ELF-1 (cell line): Measurements from ENCODE around the gene KIF11.
"Not testable (repeated sequence)": the region's sequence is repeated elsewhere in the genome, so short reads cannot be mapped to it uniquely, and the experiment has no call there.

Experiments
- DNase-seq: peaks from one replicate; pipeline ENCODE4 v3.0.0-alpha.2; 2016; ENCODE audit warnings: low read depth, low spot score

Gene KIF11

GRCh38 chr10:92590623-92591549, 2.0 kb upstream of the KIF11 start:
- peak; percentile 59 for DNase-seq

DNA sequence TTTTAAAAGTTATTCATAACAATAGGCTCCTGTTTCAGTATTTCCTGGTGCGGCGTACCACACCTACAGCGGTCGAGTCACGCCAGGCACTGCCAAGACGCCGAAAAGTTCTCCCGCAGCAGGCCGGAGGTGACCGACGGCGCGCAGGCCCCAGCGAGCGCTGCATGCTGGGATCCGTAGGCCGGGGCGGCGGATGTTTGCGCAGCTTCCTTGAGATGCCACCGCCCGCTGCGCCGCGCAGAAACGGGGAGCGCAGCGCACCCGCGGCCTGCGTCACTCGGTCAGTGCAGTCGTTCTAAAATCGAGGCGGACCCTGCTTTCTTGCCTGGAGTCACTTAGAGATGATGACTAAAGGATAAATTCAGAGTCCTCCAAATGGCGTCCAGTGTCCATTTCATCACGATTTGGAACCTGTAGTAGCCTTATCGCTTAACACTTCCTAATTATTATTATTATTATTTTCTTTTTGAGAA, 1.3 kb upstream of the KIF11 start:
- peak; percentile 91 for DNase-seq

GRCh38 chr10:92593619-92594588, 974 bp downstream of the KIF11 start:
- no peak for DNase-seq

- no peak for DNase-seq
Measured at GRCh38 chr10:92595505-92595904, 2.6 kb downstream of the KIF11 start.

- DNase-seq = no peak
Measured at GRCh38 chr10:92598321-92598720, 5.4 kb downstream of the KIF11 start.

DNA sequence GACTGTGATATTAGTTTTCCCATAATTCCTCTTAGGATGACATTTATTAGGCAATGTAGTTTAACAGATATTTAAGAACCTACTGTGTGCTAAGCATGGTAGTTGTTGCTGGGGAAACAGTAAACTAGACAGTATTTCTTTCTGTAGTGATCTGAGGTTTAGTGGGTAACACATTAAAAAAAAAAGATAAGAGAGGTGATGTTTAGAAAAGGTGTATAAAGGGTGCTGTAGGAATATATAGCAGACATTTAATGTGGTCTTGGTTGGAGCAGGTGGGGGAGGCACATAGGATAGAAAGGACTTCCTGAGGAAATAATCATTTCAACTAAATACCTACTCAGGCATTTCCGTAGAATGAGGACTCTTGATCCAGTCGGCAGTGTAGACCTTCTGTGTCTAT, 11.9 kb downstream of the KIF11 start:
- no peak for DNase-seq

DNA sequence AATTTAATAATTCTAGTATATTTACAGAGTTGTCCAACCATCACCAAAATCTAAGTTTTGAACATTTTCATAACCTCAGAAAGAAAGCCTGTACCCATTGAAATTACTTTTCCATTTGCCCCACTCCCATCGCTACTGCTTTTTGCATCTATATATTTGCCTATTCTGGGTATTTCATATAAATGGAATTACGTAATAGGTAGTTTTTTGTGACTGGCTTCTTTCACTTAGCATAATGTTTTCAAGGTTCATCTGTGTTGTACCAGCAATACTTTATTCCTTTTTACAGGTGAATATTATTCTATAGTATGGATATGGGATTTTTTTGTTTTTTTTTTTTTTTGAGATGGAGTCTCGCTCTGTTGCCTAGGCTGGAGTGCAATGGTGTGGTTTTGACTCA, 22.6 kb downstream of the KIF11 start:
- DNase-seq = no peak

GRCh38 chr10:92619368-92619767, 26.4 kb downstream of the KIF11 start:
- DNase-seq = no peak

DNA sequence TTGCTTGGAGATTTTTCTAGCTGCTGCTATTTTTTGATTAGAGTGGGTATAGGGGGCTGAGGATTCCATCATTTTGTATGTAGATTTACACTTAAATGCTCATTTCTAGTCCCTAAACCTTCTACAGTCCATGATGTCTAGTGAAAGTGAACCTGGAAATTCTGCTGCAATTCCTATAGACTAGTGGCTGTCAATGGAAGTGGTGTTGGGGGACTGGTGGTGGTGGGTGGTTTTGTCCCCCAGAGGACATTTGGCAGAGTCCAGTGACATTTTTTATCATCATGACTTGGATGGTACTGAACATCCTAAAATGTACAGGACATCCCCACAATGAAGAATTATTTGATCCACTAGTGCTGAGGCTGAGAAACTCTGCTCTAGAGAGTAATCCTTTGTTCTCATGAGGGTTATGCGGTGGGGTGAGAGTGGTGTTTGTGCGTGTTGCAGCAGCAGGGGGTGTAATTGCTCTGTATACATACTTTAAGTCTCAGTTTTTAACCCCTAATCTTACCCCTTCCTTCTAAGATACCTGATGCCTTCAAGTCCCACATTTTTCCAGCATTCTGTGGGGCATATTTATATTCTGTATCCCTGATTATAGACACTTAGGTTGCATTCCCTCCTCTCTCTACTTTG, 35.0 kb downstream of the KIF11 start:
- peak; percentile 2 for DNase-seq

DNA sequence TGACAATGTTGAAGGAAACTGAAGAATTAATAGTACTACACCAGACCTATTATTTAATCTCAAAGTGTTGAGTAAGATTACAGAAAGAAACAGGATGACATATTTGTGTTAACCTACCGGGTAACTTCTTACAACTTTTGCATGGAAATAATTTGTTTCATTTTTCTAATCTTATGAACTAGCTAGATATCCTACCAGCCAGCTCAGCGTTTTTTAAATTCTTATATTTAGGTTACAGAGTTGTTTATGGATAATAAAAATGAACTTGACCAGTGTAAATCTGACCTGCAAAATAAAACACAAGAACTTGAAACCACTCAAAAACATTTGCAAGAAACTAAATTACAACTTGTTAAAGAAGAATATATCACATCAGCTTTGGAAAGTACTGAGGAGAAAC, 37.0 kb downstream of the KIF11 start:
- no peak for DNase-seq

DNA sequence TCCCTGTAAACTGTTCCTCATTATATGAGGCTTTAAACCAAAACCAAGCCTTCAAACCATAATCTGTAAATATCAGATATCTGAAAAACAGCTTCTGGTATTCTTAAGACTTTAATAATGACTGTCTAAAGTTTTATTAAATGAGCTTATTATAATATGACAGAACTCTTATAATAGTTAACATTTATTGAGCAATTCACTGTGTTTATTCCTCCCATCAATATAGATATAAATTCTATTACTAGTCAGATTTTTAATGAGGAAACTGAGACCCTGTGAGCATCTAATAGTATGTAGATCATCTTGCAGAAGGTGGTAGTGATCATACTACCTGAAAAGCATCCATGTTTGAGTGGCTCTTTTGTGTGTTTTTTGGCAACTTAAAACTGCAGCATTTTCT, 45.1 kb downstream of the KIF11 start:
- no peak for DNase-seq

DNA sequence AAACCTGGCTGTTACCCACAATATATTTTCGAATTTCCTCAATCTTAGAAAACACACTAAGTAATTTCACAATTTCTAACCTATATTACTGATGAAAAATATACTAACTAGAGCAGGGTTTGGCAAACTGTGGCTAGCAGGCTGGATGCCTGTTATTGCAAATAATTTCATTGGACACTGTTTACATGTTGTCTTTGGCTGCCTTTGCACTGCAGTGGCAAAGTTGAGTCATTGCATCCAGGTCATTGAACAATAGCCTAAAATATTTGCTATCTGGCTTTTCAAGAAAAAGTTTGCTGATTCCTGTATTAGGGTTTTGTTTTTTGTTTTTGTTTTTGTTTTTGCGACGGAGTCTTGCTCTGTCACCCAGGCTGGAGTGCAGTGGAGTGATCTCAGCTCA, 47.2 kb downstream of the KIF11 start:
- no peak for DNase-seq

DNA sequence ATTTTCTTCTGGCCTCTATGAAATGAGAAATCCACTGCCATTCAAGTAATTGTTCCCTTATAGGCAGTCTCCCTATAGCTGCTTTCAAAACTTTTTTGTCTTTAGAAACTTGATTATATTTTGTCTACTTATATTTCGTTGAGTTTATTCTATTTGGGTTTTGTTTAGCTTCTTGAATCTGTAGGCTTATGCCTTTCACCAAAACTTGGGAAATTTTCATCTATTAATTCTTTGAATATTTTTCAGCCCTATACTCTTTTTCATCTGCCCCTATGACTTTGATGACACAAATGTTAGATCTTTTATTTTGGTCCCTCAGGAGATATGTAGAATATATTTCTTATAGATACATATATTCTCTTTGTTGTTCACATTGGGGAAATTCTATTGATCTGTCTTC, 48.6 kb downstream of the KIF11 start:
- no peak for DNase-seq

- DNase-seq = no peak
Measured at GRCh38 chr10:92644921-92645320, 52.0 kb downstream of the KIF11 start.

DNA sequence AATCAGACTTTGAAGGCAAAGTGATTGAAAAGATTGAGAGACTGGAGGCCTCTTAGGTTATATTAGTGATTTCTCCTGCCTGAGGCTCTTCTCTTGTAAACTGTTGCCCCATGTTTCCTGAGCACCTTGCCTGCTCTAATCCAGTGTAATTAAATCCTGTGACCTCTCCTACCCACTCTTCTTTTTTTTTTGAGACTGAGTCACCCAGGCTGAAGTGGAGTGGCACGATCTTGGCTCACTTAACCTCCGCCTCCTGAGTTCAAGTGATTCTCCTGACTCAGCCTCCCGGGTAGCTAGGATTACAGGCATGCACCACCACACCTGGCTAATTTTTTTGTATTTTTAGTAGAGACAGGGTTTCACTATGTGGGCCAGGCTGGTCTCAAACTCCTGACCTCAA, 57.9 kb downstream of the KIF11 start:
- DNase-seq = not testable (repeated sequence)

GRCh38 chr10:92655426-92655825, 62.5 kb downstream of the KIF11 start:
- DNase-seq = no peak

GRCh38 chr10:92656266-92656961, 63.5 kb downstream of the KIF11 start:
- DNase-seq = peak; percentile 44

DNA sequence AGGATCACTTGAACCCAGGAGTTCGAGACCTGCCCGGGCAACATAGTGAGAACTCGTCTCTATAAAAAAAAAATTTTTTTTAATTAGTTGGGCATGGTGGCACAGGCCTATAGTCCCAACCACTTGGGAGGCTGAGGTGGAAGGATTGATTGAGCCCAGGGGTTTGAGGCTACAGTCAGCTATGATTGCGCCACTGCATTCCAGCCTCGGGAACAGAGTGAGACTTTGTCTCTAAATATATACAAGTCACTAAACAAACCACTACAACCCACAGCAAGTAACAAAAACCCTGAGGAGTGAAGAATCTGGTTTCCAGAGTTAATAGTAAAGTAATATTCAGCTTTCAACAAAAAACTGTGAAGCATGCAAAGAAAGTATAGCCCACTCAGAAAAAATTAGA, 64.1 kb downstream of the KIF11 start:
- DNase-seq = no peak

DNA sequence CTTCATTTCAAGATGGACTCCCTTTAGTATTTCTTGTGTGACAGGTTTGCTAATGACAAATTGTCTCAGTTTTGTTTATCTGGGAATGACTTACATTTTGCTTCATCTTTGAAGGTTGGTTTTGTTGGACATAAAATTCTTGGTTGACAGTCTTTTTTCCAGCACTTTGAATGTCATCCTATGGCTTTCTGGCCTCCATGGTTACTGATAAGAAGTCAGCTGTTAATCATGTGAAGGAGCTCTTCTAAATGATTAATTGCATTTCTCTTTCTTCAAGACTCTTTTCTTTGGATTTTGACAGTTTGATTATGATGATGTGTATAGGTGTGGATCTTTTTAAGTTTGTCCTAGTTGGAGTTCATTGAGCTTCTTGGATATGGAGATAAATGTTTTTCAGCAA, 69.9 kb downstream of the KIF11 start:
- no peak for DNase-seq

DNA sequence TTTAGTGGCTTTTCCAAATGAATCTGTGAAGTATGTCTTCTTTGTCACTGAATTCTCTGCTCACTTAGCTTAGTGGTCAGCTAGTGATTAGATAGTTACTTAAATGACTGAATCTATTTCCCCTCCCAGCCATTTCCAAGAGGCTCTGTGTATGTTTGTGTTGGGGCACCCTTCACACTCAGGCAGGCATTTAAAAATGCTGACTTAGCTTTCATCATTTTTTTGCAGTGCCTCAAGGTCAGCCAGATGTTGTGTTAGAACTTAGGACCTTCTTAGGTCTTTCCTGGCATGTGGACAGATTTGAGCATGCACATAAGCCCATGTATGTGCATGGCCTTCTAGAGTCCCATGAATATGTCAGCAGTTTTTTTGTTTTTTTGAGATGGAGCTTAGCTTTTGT, 71.4 kb downstream of the KIF11 start:
- no peak for DNase-seq

DNA sequence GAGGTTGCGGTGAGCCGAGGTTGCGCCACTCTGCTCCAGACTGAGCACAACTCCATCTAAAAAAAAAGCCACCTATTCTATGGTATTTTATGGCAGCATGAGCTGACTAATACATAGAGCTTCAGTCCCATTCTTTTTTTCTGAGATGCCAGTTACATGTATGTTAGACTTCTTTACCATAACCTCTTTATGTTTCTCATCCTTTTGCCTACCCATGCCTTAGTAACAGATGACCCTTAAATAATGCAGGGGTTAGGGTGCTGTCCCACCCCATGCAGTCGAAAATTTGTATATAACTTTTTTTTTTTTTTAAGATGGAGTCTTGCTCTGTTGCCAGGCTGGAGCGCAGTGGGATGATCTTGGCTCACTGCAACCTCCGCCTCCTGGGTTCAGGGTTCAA, 74.1 kb downstream of the KIF11 start:
- DNase-seq = no peak
